Measurements from ENCODE around the gene PTCRA. TPM values are rescaled to one million over a fixed set of nuclear protein-coding genes. Genes with fewer than 3 reads are reported as not detected.

The PTCRA gene
- total and polyA plus RNA-seq, 2 donors (not counting 3 experiments of a cell fraction or from before 2014, with no cell fraction given) = not detected

DNA sequence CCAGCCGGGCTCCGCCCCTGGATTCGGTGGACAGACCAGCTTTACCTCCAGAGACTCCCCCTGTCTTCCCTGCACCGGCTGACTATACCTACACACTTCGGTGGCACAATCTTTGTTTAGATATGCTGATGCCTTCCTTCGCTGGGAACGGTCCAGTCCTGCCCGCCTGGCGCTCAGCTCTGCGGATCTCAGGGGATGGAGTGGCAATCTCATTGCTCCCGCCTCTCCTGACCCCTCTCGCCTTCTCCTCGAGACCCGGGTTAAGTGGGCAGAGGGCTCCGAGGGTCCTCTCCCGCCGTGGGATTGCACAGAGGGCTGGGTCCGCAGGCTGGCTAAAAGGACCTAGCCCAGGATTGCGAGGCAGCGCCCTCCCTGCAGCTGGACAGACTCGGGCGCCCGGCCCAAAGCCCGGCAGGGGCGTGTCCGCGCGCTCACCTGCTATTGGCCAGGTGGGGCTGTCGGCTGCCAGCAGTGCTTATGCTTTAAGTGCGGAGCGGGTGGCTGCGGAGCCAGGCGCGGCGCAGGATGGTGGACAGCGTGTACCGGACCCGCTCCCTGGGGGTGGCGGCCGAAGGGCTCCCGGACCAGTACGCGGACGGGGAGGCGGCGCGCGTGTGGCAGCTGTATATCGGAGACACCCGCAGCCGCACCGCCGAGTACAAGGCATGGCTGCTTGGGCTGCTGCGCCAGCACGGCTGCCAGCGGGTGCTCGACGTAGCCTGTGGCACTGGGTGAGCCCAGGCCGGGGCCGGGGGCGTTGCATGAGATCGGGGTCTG, 44.6 kb downstream of the PTCRA start, which contains the start of gene GNMT:
GNMT (plus strand) TSS at position 512 of the 777 bp plus-strand sequence; CDS start at position 526, 14 bp downstream.
- no peak for FAIRE-seq
- Histone ChIP-seq H3K9me3 (replicated peaks; ENCODE audit: control insufficient read depth, insufficient read depth, low read length) (no peaks in the 10 kb centered on the region), H3K27ac (ENCODE audit: insufficient read depth, low read depth, low read length) (no peak within 1 kb of the TSS), H3K36me3 (ENCODE audit: control insufficient read depth in 2 of 2, extremely low read depth in 1 of 2, insufficient read depth in 2 of 2, low read length in 2 of 2) (peaks cover 0 to 9% of the 10 kb centered on the region in 2 experiments), H2AFZ (ENCODE audit: low read depth, low read length) (peak within 1 kb of the TSS; percentile 44), H4K20me1 (replicated peaks; ENCODE audit: control insufficient read depth, extremely low read depth, insufficient read depth, low read length) (no peaks in the 10 kb centered on the region), H3K4me2 (ENCODE audit: insufficient read depth, low read length) (peak within 1 kb of the TSS; percentile 72), H3K9ac (replicated peaks; ENCODE audit: extremely low read depth, insufficient read depth, low read length) (no peak within 1 kb of the TSS), H3K9me1 (replicated peaks; ENCODE audit: control insufficient read depth, extremely low read depth, insufficient read depth, low read length) (no peaks in the 10 kb centered on the region), H3K4me3 (replicated peaks in 1 of 3; ENCODE audit: insufficient read depth in 1 of 3, low read depth in 1 of 3, low read length in 3 of 3) (peak within 1 kb of the TSS; percentile 10 to 38 (median 30)), H3K27me3 (ENCODE audit: control insufficient read depth in 2 of 2, insufficient read depth in 2 of 2, low read length in 2 of 2) (no peaks in the 10 kb centered on the region), H3K4me1 (ENCODE audit: control insufficient read depth, extremely low read depth, insufficient read depth, low read length) (peaks cover 10% of the 10 kb centered on the region), H3K79me2 (ENCODE audit: control insufficient read depth, insufficient read depth, low read length) (no peaks in the 10 kb centered on the region)
- peak; percentile 33 for TF ChIP-seq EZH2 (IDR thresholded peaks at IDR 0.05; ENCODE audit: borderline replicate concordance, low read depth, low read length, severe bottlenecking)
- no peak for TF ChIP-seq FOS (IDR thresholded peaks at IDR 0.05; ENCODE audit: borderline replicate concordance, insufficient read depth, low read length)
- dilution Hi-C loops (cut with MboI; ENCODE audit: extremely low pct_ligation_motif_present, low sequenced_read_pairs) = no loop called here
- peak; percentile 42 for DNase-seq (ENCODE audit: low read depth, low spot score)
- no TSS peak for BruUV-seq (replicated peaks)
- ChIA-PET POLR2A (no interaction called here), CTCF (interaction anchor here (0.9 to 2.8 kb wide), 2 partner anchors 49 to 183 kb away, joined by 3 to 9 read pairs; no protein-coding TSS in a partner anchor)
- intact Hi-C loops (cut with micrococcal nuclease) = loop anchor here (2.0 to 5.0 kb wide), 4 partner anchors 18 to 60 kb away; partner anchors contain the start of genes CNPY3, KLHDC3, MEA1 and PEX6

DNA sequence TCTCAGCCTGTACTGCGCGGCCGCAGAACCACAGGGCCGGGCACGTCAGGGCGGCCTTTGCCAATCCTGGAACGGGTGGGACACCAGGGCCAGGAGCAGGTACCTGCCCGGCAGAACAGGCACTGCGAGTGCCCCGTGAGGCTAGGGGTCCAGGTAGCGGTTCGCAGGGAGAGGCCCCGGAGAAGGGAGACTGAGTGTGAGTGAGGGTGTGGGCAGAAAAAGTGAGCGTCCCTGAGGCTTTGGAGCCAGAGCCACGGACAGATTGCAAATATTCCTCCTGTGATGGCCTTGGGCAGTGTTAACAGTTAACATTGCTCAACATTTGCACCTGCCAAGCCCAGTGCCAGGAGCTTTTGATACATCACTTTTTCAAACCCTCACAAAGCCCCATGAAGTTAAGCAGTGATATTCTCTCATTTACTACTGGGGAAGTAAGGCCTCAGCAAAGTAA, 45.2 kb downstream of the PTCRA start:
- no peaks in the 10 kb centered on the region for H3K27me3 ChIP-seq (ENCODE audit: control insufficient read depth in 2 of 2, insufficient read depth in 2 of 2, low read length in 2 of 2)
- POLR2A ChIA-PET = no interaction called here
- peaks cover 0 to 10% of the 10 kb centered on the region in 2 experiments for H3K36me3 ChIP-seq (ENCODE audit: control insufficient read depth in 2 of 2, extremely low read depth in 1 of 2, insufficient read depth in 2 of 2, low read length in 2 of 2)
- H4K20me1 ChIP-seq (replicated peaks; ENCODE audit: control insufficient read depth, extremely low read depth, insufficient read depth, low read length) = no peaks in the 10 kb centered on the region
- H3K27ac ChIP-seq (ENCODE audit: insufficient read depth, low read depth, low read length) = no peak overlapping the region
- no peaks in the 10 kb centered on the region for H3K79me2 ChIP-seq (ENCODE audit: control insufficient read depth, insufficient read depth, low read length)
- peaks cover 10% of the 10 kb centered on the region for H3K4me1 ChIP-seq (ENCODE audit: control insufficient read depth, extremely low read depth, insufficient read depth, low read length)
- H3K4me3 ChIP-seq (replicated peaks in 1 of 3; ENCODE audit: insufficient read depth in 1 of 3, low read depth in 1 of 3, low read length in 3 of 3) = peak overlapping the region; percentile 10 to 38 (median 30)
- dilution Hi-C loops (cut with MboI; ENCODE audit: extremely low pct_ligation_motif_present, low sequenced_read_pairs) (no loop called here), intact Hi-C loops (cut with micrococcal nuclease) (loop anchor here (2.0 to 5.0 kb wide), 4 partner anchors 18 to 60 kb away; partner anchors contain the start of genes CNPY3, KLHDC3, MEA1 and PEX6)
- TF ChIP-seq GATA2 (IDR thresholded peaks at IDR 0.05; ENCODE audit: insufficient read depth, insufficient read length, low read depth, low read length) = no peak
- TF ChIP-seq FOS (IDR thresholded peaks at IDR 0.05; ENCODE audit: borderline replicate concordance, insufficient read depth, low read length) = no peak
- TF ChIP-seq POLR2AphosphoS5 (IDR thresholded peaks at IDR 0.05; ENCODE audit: insufficient read depth, low read depth, low read length) = no peak
- H3K9ac ChIP-seq (replicated peaks; ENCODE audit: extremely low read depth, insufficient read depth, low read length) = no peak overlapping the region
- H3K9me1 ChIP-seq (replicated peaks; ENCODE audit: control insufficient read depth, extremely low read depth, insufficient read depth, low read length) = no peaks in the 10 kb centered on the region
- CTCF ChIA-PET = interaction anchor here (0.9 to 2.8 kb wide), 3 partner anchors 23 to 183 kb away, joined by 3 to 9 read pairs (median 3); partner anchors contain the start of gene PPP2R5D
- no peaks in the 10 kb centered on the region for H3K9me3 ChIP-seq (replicated peaks; ENCODE audit: control insufficient read depth, insufficient read depth, low read length)
- FAIRE-seq (peak; percentile 8), DNase-seq (ENCODE audit: low read depth, low spot score) (no peak)
- peak overlapping the region; percentile 72 for H3K4me2 ChIP-seq (ENCODE audit: insufficient read depth, low read length)
- BruUV-seq (replicated peaks) = no TSS peak
- peak overlapping the region; percentile 44 for H2AFZ ChIP-seq (ENCODE audit: low read depth, low read length)

Measured in endothelial cell of umbilical vein (primary cell).